Prostate gland (tissue), 2 donors: ENCODE results near the gene CHST12. TPM values are rescaled to one million over a fixed set of nuclear protein-coding genes. Genes with fewer than 3 reads are reported as not detected.

Experiments
- DNase-seq: peaks from one replicate; pipeline ENCODE4 v3.0.0-alpha.2; 2019; ENCODE audit warnings: low spot score
- H3K27ac ChIP-seq, 2 donors: fragments of 200-600 bp; sonication (generic); 2 replicates each; pipeline ENCODE4 v1.5.1; 2017 to 2019
- H3K27me3 ChIP-seq: fragments of 200-600 bp; sonication (generic); replicated peaks from 2 replicates; pipeline ENCODE4 v1.5.1; 2019; ENCODE audit not compliant: insufficient read depth
- H3K36me3 ChIP-seq, 2 donors: fragments of 200-600 bp; sonication (generic); 1 replicate in 1 of 2; 2 replicates in 1 of 2; pipeline versions ENCODE4 v1.5.1 to v1.8.1; 2017 to 2019
- H3K4me1 ChIP-seq: fragments of 200-600 bp; sonication (generic); replicated peaks from 2 replicates; pipeline ENCODE4 v1.5.1; 2019
- H3K4me3 ChIP-seq, 2 donors: fragments of 200-600 bp; sonication (generic); 2 replicates each; pipeline ENCODE4 v1.5.1; 2017 to 2019
- H3K9me3 ChIP-seq: fragments of 200-600 bp; sonication (generic); 2 replicates; pipeline ENCODE4 v1.5.1; 2017
- POLR2A ChIP-seq: fragments of 450-650 bp; IDR thresholded peaks from one replicate; pipeline ENCODE4 v1.6.1; 2016; ENCODE audit warnings: antibody characterized with exemption, mild to moderate bottlenecking
- POLR2AphosphoS5 ChIP-seq: sonication (generic); formaldehyde crosslinking; IDR thresholded peaks from one replicate; pipeline ENCODE4 v1.6.1; 2017; ENCODE audit warnings: antibody characterized with exemption
- WGBS: methylation state at CpG from one replicate; pipeline ENCODE4 v1.1.5; 2018; 5-methylcytosine and 5-hydroxymethylcytosine counted together
- intact Hi-C: fragments of 100-400 bp; cut with DNase I; formaldehyde crosslinking; loops from one replicate; pipeline ENCODE4 v1.14.2; 2022
- total RNA-seq, 2 donors: library from RNA; depleted of rRNA; stranded (reverse); fragments of >200 nt; gene quantifications; one replicate each; pipeline ENCODE4 v1.1.0, GENCODE V29; 2016
- TF ChIP-seq, protein P1 (sequence below), 4 experiments: fragments of 200-600 bp in 2 of 4; fragments of 450-650 bp in 2 of 4; sonication (generic) in 2 of 4; IDR thresholded peaks; 1 replicate in 3 of 4; 2 replicates in 1 of 4; pipeline ENCODE4 v1.5.1; 2016 to 2019; ENCODE audit warnings: antibody characterized with exemption in 4 of 4, mild to moderate bottlenecking in 2 of 4, moderate library complexity in 2 of 4

The CHST12 gene
- total RNA-seq, 2 donors from 2014 or later, result 22.4 to 36.1 TPM

DNA sequence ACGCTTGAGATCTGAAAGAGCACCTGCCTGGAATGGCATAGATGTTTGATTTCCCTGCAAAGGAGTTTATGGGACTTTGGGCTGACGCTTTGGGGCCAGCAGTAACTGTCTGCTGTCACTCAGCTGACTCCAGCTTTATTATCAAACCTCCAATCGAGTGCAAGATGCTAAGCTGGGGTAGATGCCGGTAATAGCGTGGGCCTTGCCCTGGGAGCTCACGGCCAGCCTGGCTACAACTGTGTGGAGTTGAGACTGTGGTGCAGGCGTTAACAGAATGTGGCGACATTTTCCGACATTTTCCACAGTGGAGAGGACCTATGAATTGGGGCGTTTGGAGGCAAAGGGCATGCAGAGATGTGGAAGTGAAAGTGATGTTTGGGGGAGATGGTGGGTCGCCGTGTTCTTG, 1.3 kb downstream of the CHST12 start:
- Histone ChIP-seq H3K27me3 (no peaks in the 10 kb centered on the region), H3K9me3 (no peaks in the 10 kb centered on the region), H3K4me3 (peak overlapping the region; percentile 89 to 99), H3K36me3 (no peaks in the 10 kb centered on the region), H3K27ac (peak overlapping the region in 1 of 2 donors; percentile 83), H3K4me1 (peaks cover 8% of the 10 kb centered on the region)
- TF ChIP-seq POLR2A (no peak), POLR2AphosphoS5 (no peak)
- TF ChIP-seq, protein P1, sequence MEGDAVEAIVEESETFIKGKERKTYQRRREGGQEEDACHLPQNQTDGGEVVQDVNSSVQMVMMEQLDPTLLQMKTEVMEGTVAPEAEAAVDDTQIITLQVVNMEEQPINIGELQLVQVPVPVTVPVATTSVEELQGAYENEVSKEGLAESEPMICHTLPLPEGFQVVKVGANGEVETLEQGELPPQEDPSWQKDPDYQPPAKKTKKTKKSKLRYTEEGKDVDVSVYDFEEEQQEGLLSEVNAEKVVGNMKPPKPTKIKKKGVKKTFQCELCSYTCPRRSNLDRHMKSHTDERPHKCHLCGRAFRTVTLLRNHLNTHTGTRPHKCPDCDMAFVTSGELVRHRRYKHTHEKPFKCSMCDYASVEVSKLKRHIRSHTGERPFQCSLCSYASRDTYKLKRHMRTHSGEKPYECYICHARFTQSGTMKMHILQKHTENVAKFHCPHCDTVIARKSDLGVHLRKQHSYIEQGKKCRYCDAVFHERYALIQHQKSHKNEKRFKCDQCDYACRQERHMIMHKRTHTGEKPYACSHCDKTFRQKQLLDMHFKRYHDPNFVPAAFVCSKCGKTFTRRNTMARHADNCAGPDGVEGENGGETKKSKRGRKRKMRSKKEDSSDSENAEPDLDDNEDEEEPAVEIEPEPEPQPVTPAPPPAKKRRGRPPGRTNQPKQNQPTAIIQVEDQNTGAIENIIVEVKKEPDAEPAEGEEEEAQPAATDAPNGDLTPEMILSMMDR (IDR thresholded peaks at IDR 0.05), result no peak
- DNase-seq, result no peak
- WGBS, result 60% methylated on average over 12 of the region's 12 CpGs
- intact Hi-C loops, result loop anchor here (5.0 kb wide), 1 partner anchor 52 kb away; the partner anchor contains the start of gene EIF3B

- Histone ChIP-seq H3K9me3 (no peaks in the 10 kb centered on the region), H3K27ac (no peak overlapping the region), H3K36me3 (no peaks in the 10 kb centered on the region), H3K27me3 (no peaks in the 10 kb centered on the region), H3K4me1 (peaks cover 8% of the 10 kb centered on the region), H3K4me3 (no peak overlapping the region)
- 93% methylated on average over 10 of the region's 10 CpGs for WGBS
- no peak for TF ChIP-seq POLR2AphosphoS5
- no peak for TF ChIP-seq POLR2A
- TF ChIP-seq, protein P1 (IDR thresholded peaks at IDR 0.05), result no peak
- intact Hi-C loops, result no loop called here
- DNase-seq, result no peak
These were observed 1.8 kb downstream of the CHST12 start for GRCh38 chr7:2405201-2405600.

DNA sequence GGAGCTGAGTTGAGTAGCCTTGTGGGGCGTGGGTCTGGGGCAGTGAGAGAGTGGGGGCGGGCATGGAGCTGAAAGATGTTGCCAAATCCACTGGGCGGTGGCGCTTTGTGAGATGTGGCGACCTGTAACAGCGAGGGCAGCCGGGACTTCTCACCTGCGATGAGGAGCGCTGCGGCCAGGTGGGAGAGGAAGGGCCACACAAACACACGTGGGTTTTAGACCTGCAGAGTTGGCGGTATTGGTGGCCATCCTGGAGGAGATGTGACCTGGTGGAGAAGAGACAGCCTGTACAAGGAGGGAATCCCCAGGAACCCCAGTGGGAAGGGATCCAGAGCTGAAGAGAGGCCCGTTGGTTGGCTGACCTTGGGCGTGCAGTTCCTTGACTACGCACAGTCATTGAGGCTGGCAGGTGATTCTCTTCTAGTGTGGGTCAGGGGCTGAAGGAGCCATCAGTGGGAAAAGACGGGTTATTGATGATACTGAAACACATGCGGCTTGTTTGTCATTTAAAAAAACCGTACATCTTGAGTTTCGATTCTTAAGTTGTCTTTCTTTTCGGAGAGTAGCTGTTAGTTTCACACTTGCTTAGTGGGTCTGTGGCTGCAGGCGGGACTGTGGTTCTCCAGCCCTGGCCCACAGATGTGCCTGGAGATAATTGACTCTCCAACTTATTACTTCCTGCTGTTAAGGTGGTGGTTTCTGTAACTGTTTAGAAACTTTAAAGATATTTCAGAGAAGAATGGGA, 2.4 kb downstream of the CHST12 start:
- Histone ChIP-seq H3K27ac (no peak overlapping the region), H3K4me3 (no peak overlapping the region), H3K9me3 (no peaks in the 10 kb centered on the region), H3K4me1 (peaks cover 8% of the 10 kb centered on the region), H3K27me3 (no peaks in the 10 kb centered on the region), H3K36me3 (no peaks in the 10 kb centered on the region)
- DNase-seq, result no peak
- TF ChIP-seq POLR2A (no peak), POLR2AphosphoS5 (no peak)
- TF ChIP-seq, protein P1 (IDR thresholded peaks at IDR 0.05), result no peak
- WGBS, result 88% methylated on average over 21 of the region's 21 CpGs
- intact Hi-C loops, result no loop called here

- Histone ChIP-seq H3K27me3 (no peaks in the 10 kb centered on the region), H3K4me3 (no peak overlapping the region), H3K9me3 (no peaks in the 10 kb centered on the region), H3K36me3 (no peaks in the 10 kb centered on the region), H3K4me1 (peaks cover 18% of the 10 kb centered on the region), H3K27ac (peak overlapping the region in 1 of 2 donors; percentile 4)
- intact Hi-C loops, result no loop called here
- no peak for TF ChIP-seq POLR2AphosphoS5
- TF ChIP-seq, protein P1 (IDR thresholded peaks at IDR 0.05), result no peak
- TF ChIP-seq POLR2A, result no peak
- WGBS, result 77% methylated on average over 15 of the region's 15 CpGs
- no peak for DNase-seq
These were observed 6.5 kb downstream of the CHST12 start for GRCh38 chr7:2409745-2410414.
